ENCODE data around the gene KCNT1. TPM values are rescaled to one million over a fixed set of nuclear protein-coding genes. Genes with fewer than 3 reads are reported as not detected.

KCNT1 gene
- total RNA-seq, 1 experiment from 2014 or later, result 0.68 TPM

GRCh38 chr9:135663451-135663770 is 38.6 kb upstream of the KCNT1 start:
- no peak for DNase-seq
- Histone ChIP-seq H3K9me3 (ENCODE audit: control insufficient read depth, low read depth, low read length) (peaks cover under 1% of the 10 kb centered on the region), H3K18ac (ENCODE audit: insufficient read length, low read depth, low read length) (no peak overlapping the region), H4K5ac (ENCODE audit: insufficient read length, low read depth, low read length) (no peak overlapping the region), H3K4me2 (ENCODE audit: insufficient read depth, insufficient read length, low read length) (no peak overlapping the region), H2BK20ac (ENCODE audit: low read depth, low read length, poor library complexity, severe bottlenecking) (no peak overlapping the region), H3K4ac (ENCODE audit: low read depth, low read length) (no peak overlapping the region), H2BK12ac (ENCODE audit: insufficient read length, low read depth, low read length) (no peak overlapping the region), H4K8ac (replicated peaks; ENCODE audit: insufficient read length, low read depth, low read length) (no peak overlapping the region), H3K23me2 (ENCODE audit: insufficient read length, low read depth, low read length, poor library complexity, severe bottlenecking) (no peaks in the 10 kb centered on the region), H4K91ac (ENCODE audit: insufficient read length, low read depth, low read length) (no peak overlapping the region), H2AK5ac (ENCODE audit: insufficient read length, low read length) (no peak overlapping the region), H3K27me3 (ENCODE audit: insufficient read depth, low read length) (no peaks in the 10 kb centered on the region), H3K9ac (ENCODE audit: extremely low read depth, insufficient read length, low read length) (no peak overlapping the region), H3K79me1 (ENCODE audit: insufficient read depth, low read depth, low read length, poor library complexity, severe bottlenecking) (no peaks in the 10 kb centered on the region), H4K20me1 (ENCODE audit: control insufficient read depth, insufficient read depth, insufficient read length) (peaks cover 2% of the 10 kb centered on the region), H2AFZ (ENCODE audit: low read length) (no peak overlapping the region), H3K27ac (ENCODE audit: insufficient read length, low read depth, low read length) (no peak overlapping the region), H3T11ph (ENCODE audit: low read length) (no peak overlapping the region), H3K79me2 (ENCODE audit: insufficient read depth, low read length) (no peaks in the 10 kb centered on the region), H3K14ac (ENCODE audit: insufficient read depth, low read length) (no peak overlapping the region), H3K23ac (ENCODE audit: insufficient read length, low read depth, low read length) (no peak overlapping the region), H2BK15ac (ENCODE audit: low read depth, low read length) (no peak overlapping the region), H3K56ac (ENCODE audit: insufficient read length, low read depth, low read length) (no peak overlapping the region), H2BK5ac (ENCODE audit: insufficient read length, low read length) (no peak overlapping the region), H3K4me1 (ENCODE audit: insufficient read depth, low read length) (no peaks in the 10 kb centered on the region), H2BK120ac (ENCODE audit: low read depth, low read length, poor library complexity, severe bottlenecking) (no peak overlapping the region)
- peaks cover 2% of the 10 kb centered on the region in 2 experiments for H3K9me3 Mint-ChIP-seq
- H3K27me3 Mint-ChIP-seq (ENCODE audit: low read depth), result no peaks in the 10 kb centered on the region; the same call in 1 of the 2 replicates
- H3K4me3 Mint-ChIP-seq, result no peak overlapping the region
- no CpG with 5 or more reads among the region's 3 CpGs for WGBS (ENCODE audit: extremely low coverage, insufficient read length, low lambda C conversion rate)
- no peak for TF ChIP-seq CTCF (conservative IDR thresholded peaks at IDR 0.05)
- peaks cover 9 to 14% of the 10 kb centered on the region in 2 experiments for H3K4me1 Mint-ChIP-seq
- no peak overlapping the region; a peak in 1 of 7 replicates for H3K27ac Mint-ChIP-seq
- H3K36me3 Mint-ChIP-seq (ENCODE audit: insufficient read depth in 1 of 3, low read depth in 3 of 3), result peaks cover 2 to 21% (median 4%) of the 10 kb centered on the region in 3 experiments
